ENCODE data around the gene SENP7.

DNA sequence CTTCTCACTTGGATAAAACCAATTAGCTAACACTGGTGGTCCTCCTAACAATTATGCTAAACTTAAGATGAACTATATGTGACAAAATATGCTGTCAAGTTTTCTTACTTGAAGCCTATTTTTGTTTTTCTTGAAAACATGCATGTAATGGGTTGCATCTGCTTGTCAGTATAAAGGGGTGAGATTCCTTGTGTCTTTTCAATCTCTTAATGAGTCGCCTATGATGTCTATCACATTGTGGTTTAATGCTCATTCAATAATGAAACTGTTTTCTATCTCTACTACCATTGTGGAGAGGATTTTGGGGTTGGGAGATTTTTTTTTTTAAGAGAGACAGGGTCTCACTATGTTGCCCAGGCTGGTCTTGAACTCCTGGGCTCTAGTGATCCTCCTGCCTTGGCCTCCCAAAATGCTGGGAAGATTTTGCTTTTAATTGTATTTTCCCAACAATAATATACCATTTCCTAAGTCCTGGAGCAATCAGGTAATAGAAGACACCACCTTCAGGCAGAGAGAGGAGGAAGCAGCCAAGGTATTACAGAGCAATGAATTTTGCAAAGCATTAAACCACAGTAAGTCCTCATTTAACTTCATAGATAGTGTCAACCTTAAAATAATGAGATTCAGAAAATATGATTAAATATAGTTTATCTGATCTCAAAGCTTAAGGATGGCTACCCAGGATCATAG, 31.3 kb upstream of the SENP7 start:
- TF ChIP-seq POLR2A (IDR thresholded peaks at IDR 0.05; ENCODE audit: low read depth, low read length) (no peak), POLR2AphosphoS5 (IDR thresholded peaks at IDR 0.05; ENCODE audit: low read depth, low read length) (no peak)

Measured in GM12892 (cell line).